Mononuclear cell (primary cell): ENCODE results near the gene PPP4R1. TPM values are rescaled to one million over a fixed set of nuclear protein-coding genes. Genes with fewer than 3 reads are reported as not detected.

Source experiments
- H3K27me3 ChIP-seq: 2 replicates; pipeline ENCODE4 v1.6.0; 2011; ENCODE audit warnings: low read length, control low read depth; ENCODE audit not compliant: insufficient read depth
- H3K4me1 ChIP-seq: 2 replicates; pipeline ENCODE4 v1.5.1; 2011; ENCODE audit warnings: mild to moderate bottlenecking, low read length, control low read depth; ENCODE audit not compliant: insufficient read depth
- H3K4me3 ChIP-seq: 2 replicates; pipeline ENCODE4 v1.5.1; 2011; ENCODE audit warnings: mild to moderate bottlenecking, low read length, moderate library complexity
- H3K9me3 ChIP-seq: 2 replicates; pipeline ENCODE4 v1.5.1; 2011; ENCODE audit warnings: low read depth, mild to moderate bottlenecking, control low read depth, low read length
- total RNA-seq: library from RNA; depleted of rRNA; stranded (reverse); fragments of >200 nt; gene quantifications from one replicate; pipeline ENCODE4 v1.2.3, GENCODE V29; 2012

The PPP4R1 gene
- total RNA-seq, 1 donor, result 104 TPM

GRCh38 chr18:9557250-9557943 is 57.0 kb downstream of the PPP4R1 start:
- Histone ChIP-seq H3K27me3 (no peaks in the 10 kb centered on the region), H3K4me3 (no peak overlapping the region), H3K9me3 (no peaks in the 10 kb centered on the region), H3K4me1 (no peaks in the 10 kb centered on the region)

DNA sequence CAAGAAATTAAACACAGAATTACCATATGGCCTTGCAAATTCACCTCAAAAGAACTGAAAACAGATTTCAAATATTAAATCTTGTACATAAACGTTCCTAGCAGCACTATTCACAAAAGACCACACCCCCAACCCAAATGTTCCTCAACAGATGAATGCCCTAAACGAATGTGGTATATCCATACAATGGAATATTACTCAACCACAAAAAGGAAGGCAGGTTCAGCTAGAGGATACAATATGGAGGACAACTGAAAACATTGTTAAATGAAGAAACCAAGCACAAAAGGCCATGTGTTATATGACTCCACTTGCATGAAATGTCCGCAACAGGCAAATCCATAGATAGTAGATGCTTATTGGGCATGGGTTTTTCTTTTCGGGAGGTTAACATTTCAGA is 61.7 kb downstream of the PPP4R1 start:
- Histone ChIP-seq H3K27me3 (no peaks in the 10 kb centered on the region), H3K4me3 (no peak overlapping the region), H3K9me3 (no peaks in the 10 kb centered on the region), H3K4me1 (no peaks in the 10 kb centered on the region)

GRCh38 chr18:9552191-9552590 is 62.2 kb downstream of the PPP4R1 start:
- Histone ChIP-seq H3K4me3 (no peak overlapping the region), H3K27me3 (no peaks in the 10 kb centered on the region), H3K4me1 (no peaks in the 10 kb centered on the region), H3K9me3 (no peaks in the 10 kb centered on the region)

- no peaks in the 10 kb centered on the region for H3K9me3 ChIP-seq
- H3K27me3 ChIP-seq, result no peaks in the 10 kb centered on the region
- H3K4me3 ChIP-seq, result no peak overlapping the region
- no peaks in the 10 kb centered on the region for H3K4me1 ChIP-seq
Measured at GRCh38 chr18:9550429-9550828, 63.9 kb downstream of the PPP4R1 start.

DNA sequence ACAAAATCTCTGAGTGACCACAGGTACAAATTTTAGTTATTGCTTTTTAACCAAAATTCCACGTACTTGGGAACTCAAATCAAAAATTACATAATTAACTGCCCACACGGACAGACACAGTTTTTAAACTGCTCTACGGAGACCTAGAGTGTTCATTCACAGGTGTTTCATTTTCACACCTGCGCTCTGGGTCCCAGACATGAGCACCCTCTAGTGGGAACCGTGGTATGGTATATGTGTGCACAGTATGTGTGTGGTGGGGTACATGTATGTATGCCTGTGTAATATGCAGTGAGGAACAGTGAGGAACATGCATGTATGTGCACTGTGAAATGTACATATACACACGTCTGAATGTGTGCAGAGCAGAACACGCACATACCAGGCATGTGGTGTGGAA is 65.0 kb downstream of the PPP4R1 start:
- H3K9me3 ChIP-seq, result no peaks in the 10 kb centered on the region
- H3K27me3 ChIP-seq, result no peaks in the 10 kb centered on the region
- no peak overlapping the region for H3K4me3 ChIP-seq
- no peaks in the 10 kb centered on the region for H3K4me1 ChIP-seq

DNA sequence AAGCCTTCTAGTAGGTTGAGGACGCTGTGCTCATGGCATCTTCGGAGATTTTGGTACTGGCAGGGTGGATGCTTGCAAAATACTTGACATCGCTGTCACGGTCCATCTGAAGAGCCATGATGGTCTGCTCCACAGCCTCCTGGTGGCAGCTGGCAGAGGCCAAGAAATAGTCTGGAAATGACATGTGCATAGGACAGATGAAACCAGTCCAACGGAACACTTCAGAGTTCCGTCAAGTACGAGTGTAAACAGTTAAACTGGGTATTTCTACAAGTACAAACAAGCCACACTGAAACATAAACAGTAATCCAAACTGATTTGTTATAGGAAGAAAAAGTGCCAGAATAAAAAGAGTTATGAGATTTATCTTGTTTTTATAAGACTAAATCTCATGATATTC is 66.6 kb downstream of the PPP4R1 start:
- Histone ChIP-seq H3K4me3 (no peak overlapping the region), H3K4me1 (no peaks in the 10 kb centered on the region), H3K9me3 (no peaks in the 10 kb centered on the region), H3K27me3 (no peaks in the 10 kb centered on the region)

DNA sequence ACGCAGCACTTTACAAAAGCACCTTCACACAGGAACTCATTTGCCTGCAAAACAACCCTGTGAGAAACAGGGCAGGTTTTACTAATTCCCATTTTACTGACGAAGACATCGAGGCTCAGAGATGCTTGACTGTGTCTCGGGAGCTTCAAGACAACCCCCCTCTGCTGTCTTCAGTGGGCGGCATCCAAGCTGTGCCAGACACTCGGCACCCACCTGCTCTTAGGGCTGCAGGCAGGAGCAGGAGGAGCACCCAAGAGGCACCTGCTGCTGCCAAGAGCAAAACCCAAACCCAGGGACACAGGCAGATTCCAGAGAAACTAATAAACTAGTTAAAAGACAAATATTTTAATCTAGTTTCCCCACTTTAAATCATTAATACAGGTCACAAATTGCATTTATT is 67.9 kb downstream of the PPP4R1 start:
- Histone ChIP-seq H3K27me3 (no peaks in the 10 kb centered on the region), H3K4me3 (no peak overlapping the region), H3K9me3 (no peaks in the 10 kb centered on the region), H3K4me1 (no peaks in the 10 kb centered on the region)

DNA sequence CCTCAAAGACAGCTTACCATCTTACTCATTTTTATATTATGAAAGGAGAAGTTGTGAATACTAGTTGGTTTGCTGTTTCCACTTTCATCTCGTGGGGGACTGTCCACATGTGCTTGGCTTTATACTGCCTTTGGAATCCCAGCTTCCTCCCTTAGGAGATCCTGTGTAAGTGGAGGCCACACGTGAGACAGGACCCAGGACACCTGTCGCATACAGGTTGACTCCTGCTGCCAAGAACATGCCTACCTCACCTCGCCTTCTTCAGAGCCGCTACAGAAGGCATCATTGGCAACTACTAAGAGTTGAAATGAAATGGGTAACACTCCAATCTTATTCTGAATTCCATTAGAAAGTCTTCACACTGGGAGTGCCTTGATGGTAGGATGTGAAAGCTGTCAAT is 69.3 kb downstream of the PPP4R1 start:
- Histone ChIP-seq H3K4me3 (no peak overlapping the region), H3K27me3 (no peaks in the 10 kb centered on the region), H3K4me1 (no peaks in the 10 kb centered on the region), H3K9me3 (no peaks in the 10 kb centered on the region)

GRCh38 chr18:9542924-9543323 is 71.4 kb downstream of the PPP4R1 start:
- Histone ChIP-seq H3K4me1 (no peaks in the 10 kb centered on the region), H3K4me3 (no peak overlapping the region), H3K9me3 (no peaks in the 10 kb centered on the region), H3K27me3 (no peaks in the 10 kb centered on the region)

- no peak overlapping the region for H3K4me3 ChIP-seq
- no peaks in the 10 kb centered on the region for H3K4me1 ChIP-seq
- no peaks in the 10 kb centered on the region for H3K27me3 ChIP-seq
- no peaks in the 10 kb centered on the region for H3K9me3 ChIP-seq
Measured at GRCh38 chr18:9539938-9540337, 74.4 kb downstream of the PPP4R1 start.

DNA sequence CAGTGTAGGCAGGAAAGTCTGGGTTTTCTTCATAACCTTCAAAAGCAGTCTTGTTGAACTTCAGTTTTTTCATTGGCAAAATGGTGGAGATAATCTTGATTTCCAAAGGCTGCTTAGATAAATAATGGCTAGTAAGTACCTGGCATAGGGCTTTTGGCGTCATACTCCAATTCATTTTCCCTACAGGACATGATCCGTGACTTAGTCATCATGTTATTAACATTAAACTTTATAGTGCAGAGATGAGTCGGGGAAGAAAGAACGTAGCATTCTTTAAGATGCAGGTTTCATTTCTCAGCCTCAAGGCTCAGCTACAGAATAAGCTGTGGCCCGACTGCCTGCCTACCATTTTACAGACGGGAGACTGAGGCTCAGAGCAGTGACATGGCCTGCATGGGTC is 75.1 kb downstream of the PPP4R1 start:
- Histone ChIP-seq H3K27me3 (no peaks in the 10 kb centered on the region), H3K4me1 (no peaks in the 10 kb centered on the region), H3K4me3 (no peak overlapping the region), H3K9me3 (no peaks in the 10 kb centered on the region)

DNA sequence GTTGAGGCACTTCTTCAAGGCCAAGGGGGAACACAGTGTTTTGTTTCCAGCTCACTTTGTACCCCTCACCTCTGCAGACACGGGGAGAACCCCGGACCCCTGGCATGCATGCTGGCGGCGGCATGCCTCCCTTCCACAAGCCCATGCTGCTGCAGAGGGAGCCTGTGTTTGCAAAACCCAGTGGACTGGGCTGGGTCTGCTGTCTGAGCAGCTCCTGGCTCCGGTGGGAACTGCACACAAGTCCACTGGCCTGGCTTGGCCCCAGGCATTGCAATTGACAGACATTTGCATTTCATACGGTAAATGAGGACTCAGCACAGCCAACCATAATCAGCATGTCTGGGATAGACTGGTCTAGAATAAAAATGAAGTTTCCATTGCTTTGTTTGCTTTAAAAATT is 76.7 kb downstream of the PPP4R1 start:
- H3K9me3 ChIP-seq, result no peaks in the 10 kb centered on the region
- H3K27me3 ChIP-seq, result no peaks in the 10 kb centered on the region

DNA sequence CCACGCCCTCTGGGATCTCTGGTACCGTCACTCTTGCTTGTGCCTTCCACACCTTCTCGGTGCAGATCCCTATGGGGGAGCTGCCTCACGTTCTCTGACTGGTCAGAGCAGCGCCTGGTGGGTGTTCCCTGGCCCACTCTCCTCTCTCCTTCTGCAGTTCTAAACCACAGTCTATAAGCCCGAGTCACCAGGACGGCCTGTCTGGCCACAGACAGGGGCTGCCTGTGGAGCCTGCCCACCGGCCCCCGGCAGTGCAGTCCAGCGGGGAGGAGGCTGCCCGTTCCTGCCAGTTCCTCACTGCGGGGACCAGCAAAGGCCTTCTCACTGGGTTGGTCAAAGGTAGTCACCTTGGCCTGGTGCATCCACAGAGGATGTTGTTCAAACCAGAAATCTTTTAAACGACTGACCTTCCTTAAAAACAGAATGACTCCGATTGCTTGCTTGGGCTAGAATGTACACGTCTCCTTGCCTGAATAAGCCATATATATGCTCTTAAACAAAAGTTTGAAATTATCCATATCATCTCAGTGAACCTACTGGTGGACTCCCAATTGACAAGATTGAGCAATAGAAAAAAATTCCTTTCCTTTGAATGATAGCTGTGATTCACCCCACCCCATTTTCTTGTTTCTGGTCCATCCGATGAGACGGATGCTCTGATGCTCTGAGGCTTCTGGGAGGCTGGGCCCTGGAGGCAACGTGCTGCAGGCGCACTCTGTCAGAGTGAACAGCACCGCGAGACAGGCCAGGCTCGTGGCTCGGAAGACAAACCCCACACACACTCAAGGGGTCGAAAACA is 77.8 kb downstream of the PPP4R1 start:
- no peaks in the 10 kb centered on the region for H3K9me3 ChIP-seq
- H3K4me3 ChIP-seq, result no peak overlapping the region
- no peaks in the 10 kb centered on the region for H3K27me3 ChIP-seq
- H3K4me1 ChIP-seq, result no peaks in the 10 kb centered on the region

More for the DNA sequence above, 76.7 kb downstream of the PPP4R1 start:
- Histone ChIP-seq H3K4me1 (no peaks in the 10 kb centered on the region), H3K4me3 (no peak overlapping the region)

GRCh38 chr18:9535430-9535991 is 78.8 kb downstream of the PPP4R1 start:
- H3K9me3 ChIP-seq, result no peaks in the 10 kb centered on the region
- no peak overlapping the region for H3K4me3 ChIP-seq
- H3K4me1 ChIP-seq, result peaks cover 6% of the 10 kb centered on the region
- H3K27me3 ChIP-seq, result no peaks in the 10 kb centered on the region

GRCh38 chr18:9534844-9535243 is 79.5 kb downstream of the PPP4R1 start:
- Histone ChIP-seq H3K4me3 (no peak overlapping the region), H3K4me1 (peaks cover 13% of the 10 kb centered on the region), H3K27me3 (no peaks in the 10 kb centered on the region), H3K9me3 (no peaks in the 10 kb centered on the region)
